ENCODE results near the gene TRPM1. TPM values are rescaled to one million over a fixed set of nuclear protein-coding genes. Genes with fewer than 3 reads are reported as not detected.
"Not testable (repeated sequence)": the region's sequence is repeated elsewhere in the genome, so short reads cannot be mapped to it uniquely, and the experiment has no call there.

The TRPM1 gene
- total RNA-seq, 1 donor from 2014 or later, result not detected

DNA sequence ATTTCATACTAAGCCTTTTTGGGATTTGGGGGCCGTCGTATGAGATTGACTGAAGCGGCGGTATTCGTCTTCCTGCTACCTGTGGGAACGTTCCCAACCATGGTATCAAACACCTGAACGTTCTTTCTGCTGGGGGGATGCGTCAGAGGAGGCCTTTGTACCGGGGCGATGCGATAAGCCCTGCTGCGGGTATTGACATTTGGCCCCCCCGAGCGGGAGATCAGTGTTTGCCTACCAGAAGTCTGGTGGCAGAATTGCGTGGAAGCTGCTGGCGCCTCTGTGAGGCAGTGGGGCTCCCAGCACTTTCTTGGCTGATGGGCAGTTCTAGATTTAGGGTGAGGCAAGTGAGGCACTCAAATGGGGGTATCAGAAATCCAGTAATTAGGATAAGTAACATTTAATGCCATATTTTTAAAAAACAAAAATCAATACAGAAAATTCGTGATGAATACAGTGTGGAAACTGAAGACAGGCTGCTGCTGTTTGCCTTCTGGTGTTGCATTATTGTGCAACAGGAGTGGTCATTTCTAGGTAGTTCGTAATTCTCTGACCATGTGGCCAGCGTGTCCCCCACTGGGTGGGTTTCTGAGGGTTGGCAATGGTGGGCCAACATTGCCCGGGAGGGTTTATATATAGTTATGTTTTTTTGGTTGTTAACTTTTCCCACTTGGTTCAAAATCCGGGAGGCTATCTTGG lies 12.7 kb downstream of the TRPM1 start:
- Mint-ChIP-seq H3K27ac (ENCODE audit: unreplicated experiment) (no peak overlapping the region), H3K4me1 (ENCODE audit: low read depth) (peaks cover 21% of the 10 kb centered on the region), H3K27me3 (ENCODE audit: low read depth) (no peaks in the 10 kb centered on the region), H3K36me3 (ENCODE audit: low read depth) (no peaks in the 10 kb centered on the region), H3K9me3 (ENCODE audit: low read depth) (peaks cover 4% of the 10 kb centered on the region), H3K4me3 (ENCODE audit: unreplicated experiment) (no peak overlapping the region)
- no peak for DNase-seq (ENCODE audit: low spot score)
- TF ChIP-seq, protein P1, sequence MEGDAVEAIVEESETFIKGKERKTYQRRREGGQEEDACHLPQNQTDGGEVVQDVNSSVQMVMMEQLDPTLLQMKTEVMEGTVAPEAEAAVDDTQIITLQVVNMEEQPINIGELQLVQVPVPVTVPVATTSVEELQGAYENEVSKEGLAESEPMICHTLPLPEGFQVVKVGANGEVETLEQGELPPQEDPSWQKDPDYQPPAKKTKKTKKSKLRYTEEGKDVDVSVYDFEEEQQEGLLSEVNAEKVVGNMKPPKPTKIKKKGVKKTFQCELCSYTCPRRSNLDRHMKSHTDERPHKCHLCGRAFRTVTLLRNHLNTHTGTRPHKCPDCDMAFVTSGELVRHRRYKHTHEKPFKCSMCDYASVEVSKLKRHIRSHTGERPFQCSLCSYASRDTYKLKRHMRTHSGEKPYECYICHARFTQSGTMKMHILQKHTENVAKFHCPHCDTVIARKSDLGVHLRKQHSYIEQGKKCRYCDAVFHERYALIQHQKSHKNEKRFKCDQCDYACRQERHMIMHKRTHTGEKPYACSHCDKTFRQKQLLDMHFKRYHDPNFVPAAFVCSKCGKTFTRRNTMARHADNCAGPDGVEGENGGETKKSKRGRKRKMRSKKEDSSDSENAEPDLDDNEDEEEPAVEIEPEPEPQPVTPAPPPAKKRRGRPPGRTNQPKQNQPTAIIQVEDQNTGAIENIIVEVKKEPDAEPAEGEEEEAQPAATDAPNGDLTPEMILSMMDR (IDR thresholded peaks at IDR 0.05), result no peak

DNA sequence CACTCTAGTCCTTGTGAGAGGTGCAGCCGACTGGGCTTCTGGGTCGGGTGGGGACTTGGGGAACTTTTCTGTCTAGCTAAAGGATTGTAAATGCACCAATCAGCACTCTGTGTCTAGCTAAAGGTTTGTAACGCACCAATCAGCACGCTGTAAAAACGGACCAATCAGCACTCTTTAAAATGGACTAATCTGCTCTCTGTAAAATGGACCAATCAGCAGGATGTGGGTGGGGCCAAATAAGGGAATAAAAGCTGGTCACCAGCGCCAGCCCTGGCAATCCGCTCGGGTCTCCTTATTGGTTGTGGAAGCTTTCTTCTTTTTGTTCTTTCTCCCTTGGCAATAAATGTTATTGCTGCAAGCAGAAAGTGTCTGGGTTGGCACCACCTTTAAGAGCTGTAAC lies 13.5 kb downstream of the TRPM1 start:
- not testable (repeated sequence) for H3K27me3 Mint-ChIP-seq (ENCODE audit: low read depth); H3K36me3 Mint-ChIP-seq (ENCODE audit: low read depth); DNase-seq (ENCODE audit: low spot score); H3K27ac Mint-ChIP-seq (ENCODE audit: unreplicated experiment); H3K4me3 Mint-ChIP-seq (ENCODE audit: unreplicated experiment); H3K9me3 Mint-ChIP-seq (ENCODE audit: low read depth)
- H3K4me1 Mint-ChIP-seq (ENCODE audit: low read depth), result peaks cover 23% of the 10 kb centered on the region

DNA sequence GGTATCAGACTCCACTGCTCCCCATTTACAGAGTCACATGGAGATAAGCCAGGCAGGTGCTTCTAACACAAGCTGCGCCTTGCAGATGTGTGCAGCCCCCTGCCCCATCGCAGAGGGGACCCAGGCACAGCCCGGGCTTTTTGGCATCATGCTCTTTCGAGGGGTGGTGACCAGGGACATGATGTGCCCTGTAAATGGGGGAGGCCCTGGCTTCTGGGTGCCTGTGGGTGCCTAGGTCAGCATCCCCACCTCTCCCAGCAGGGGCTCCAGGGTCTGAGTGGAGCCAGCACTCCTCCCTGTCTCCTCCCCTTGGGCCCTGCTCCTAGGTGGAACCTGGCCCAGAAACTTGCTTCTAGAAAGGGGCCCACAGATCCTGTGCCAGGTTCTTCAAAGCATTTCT lies 15.2 kb downstream of the TRPM1 start:
- Mint-ChIP-seq H3K4me3 (ENCODE audit: unreplicated experiment) (no peak overlapping the region), H3K36me3 (ENCODE audit: low read depth) (no peaks in the 10 kb centered on the region), H3K27ac (ENCODE audit: unreplicated experiment) (no peak overlapping the region), H3K4me1 (ENCODE audit: low read depth) (peaks cover 17% of the 10 kb centered on the region), H3K9me3 (ENCODE audit: low read depth) (peaks cover 4% of the 10 kb centered on the region), H3K27me3 (ENCODE audit: low read depth) (no peaks in the 10 kb centered on the region)
- DNase-seq (ENCODE audit: low spot score), result no peak
- TF ChIP-seq, protein P1 (IDR thresholded peaks at IDR 0.05), result no peak

- Mint-ChIP-seq H3K4me3 (ENCODE audit: unreplicated experiment) (no peak overlapping the region), H3K27ac (ENCODE audit: unreplicated experiment) (no peak overlapping the region), H3K36me3 (ENCODE audit: low read depth) (no peaks in the 10 kb centered on the region), H3K9me3 (ENCODE audit: low read depth) (peaks cover 4% of the 10 kb centered on the region), H3K27me3 (ENCODE audit: low read depth) (no peaks in the 10 kb centered on the region), H3K4me1 (ENCODE audit: low read depth) (peaks cover 11% of the 10 kb centered on the region)
- TF ChIP-seq, protein P1 (IDR thresholded peaks at IDR 0.05), result no peak
- DNase-seq (ENCODE audit: low spot score), result no peak
These were observed 16.2 kb downstream of the TRPM1 start for GRCh38 chr15:31085359-31085758.

DNA sequence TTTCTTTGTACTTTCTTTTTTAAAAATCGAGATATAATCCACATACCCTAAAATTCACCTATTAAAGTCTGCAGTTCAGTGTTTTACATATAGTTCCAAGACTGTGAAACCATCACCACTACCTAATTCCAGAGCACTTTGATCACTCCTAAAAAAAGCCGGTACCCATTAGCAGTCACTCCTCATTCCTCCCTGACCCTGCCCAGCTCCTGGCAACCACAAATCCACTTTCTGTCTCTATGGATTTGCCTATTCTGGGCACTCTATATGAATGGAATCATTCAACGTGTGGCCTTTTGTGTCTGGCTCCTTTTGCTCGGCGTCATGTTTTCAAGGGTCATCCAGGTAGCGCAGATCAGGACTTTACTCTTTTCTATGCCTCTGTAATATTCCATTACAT lies 17.3 kb downstream of the TRPM1 start:
- H3K4me1 Mint-ChIP-seq (ENCODE audit: low read depth), result peaks cover 11% of the 10 kb centered on the region

More for the DNA sequence above, 17.3 kb downstream of the TRPM1 start:
- Mint-ChIP-seq H3K4me3 (ENCODE audit: unreplicated experiment) (no peak overlapping the region), H3K27me3 (ENCODE audit: low read depth) (no peaks in the 10 kb centered on the region), H3K9me3 (ENCODE audit: low read depth) (peaks cover 4% of the 10 kb centered on the region), H3K27ac (ENCODE audit: unreplicated experiment) (no peak overlapping the region), H3K36me3 (ENCODE audit: low read depth) (no peaks in the 10 kb centered on the region)
- TF ChIP-seq, protein P1 (IDR thresholded peaks at IDR 0.05), result no peak
- DNase-seq (ENCODE audit: low spot score), result no peak
